NK-92 treated with Interleukin-12 subunit alpha and Interleukin-12 subunit beta, amount 100 ng/mL, for 24 hours (cell line): Measurements from ENCODE around the gene LTB4R2.

Experiments used
- DNase-seq: peaks from one replicate; lab custom pipeline; 2025; lab: John Stamatoyannopoulos, UW

LTB4R2 gene, protein sequence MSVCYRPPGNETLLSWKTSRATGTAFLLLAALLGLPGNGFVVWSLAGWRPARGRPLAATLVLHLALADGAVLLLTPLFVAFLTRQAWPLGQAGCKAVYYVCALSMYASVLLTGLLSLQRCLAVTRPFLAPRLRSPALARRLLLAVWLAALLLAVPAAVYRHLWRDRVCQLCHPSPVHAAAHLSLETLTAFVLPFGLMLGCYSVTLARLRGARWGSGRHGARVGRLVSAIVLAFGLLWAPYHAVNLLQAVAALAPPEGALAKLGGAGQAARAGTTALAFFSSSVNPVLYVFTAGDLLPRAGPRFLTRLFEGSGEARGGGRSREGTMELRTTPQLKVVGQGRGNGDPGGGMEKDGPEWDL

DNA sequence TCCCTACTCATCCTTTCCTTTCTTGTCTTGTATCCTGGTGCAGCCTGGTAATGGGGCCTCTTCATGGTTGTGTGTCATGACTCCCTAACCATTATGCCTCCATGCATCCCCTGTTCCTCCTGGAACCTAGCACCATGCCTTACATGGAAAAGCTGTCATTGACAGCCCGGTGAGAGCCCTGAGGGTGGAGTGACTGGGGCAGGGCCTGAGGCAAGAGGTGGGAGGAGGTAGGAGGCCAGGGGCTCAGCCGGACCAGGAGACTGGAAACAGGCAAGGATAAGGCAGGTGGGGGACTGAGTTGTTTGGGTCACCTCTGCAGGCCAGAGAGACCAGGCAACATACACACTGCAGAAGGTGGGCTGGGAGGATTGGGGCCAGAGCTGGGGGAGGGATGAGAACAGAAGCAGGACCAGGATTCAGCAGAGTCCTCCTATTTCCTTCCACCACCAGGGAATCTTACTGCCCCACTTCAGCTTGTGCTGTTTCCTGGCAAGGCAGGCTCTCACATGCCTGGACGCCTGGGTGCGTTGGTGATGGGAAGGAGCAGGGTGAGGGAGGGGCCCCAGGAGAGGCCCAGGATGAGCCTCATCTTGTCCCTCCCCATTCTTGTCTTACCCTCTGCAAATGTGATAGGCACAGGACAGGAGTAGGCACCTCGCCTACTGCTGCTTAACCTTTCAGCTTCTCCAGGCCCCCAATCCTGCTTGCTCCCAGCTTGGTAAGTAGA lies at the start of gene LTB4R2:
TSS of gene LTB4R2 (plus strand) at position 603 of the 727 bp plus-strand sequence. CDS start 525 bp downstream, outside the sequence.
- DNase-seq = no peak

DNA sequence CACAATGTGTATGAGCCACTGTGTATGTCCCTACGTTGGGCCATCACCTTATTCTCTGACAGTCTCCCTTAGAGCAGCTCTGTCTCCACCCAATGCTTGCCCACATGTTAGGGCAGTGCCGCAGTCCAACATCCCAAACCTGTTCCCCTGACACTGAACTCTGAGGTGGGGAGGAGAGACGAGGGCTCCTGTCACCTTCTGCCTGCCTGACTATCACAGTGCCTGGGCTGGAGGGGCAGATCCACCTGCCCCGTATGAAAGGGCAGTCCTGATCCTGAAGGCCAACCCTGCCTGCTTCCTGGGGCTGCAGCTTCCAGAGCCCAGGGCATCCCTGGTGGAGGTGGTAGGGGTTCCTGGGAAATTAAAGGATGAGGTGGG lies 49.2 kb upstream of the LTB4R2 start:
- no peak for DNase-seq

DNA sequence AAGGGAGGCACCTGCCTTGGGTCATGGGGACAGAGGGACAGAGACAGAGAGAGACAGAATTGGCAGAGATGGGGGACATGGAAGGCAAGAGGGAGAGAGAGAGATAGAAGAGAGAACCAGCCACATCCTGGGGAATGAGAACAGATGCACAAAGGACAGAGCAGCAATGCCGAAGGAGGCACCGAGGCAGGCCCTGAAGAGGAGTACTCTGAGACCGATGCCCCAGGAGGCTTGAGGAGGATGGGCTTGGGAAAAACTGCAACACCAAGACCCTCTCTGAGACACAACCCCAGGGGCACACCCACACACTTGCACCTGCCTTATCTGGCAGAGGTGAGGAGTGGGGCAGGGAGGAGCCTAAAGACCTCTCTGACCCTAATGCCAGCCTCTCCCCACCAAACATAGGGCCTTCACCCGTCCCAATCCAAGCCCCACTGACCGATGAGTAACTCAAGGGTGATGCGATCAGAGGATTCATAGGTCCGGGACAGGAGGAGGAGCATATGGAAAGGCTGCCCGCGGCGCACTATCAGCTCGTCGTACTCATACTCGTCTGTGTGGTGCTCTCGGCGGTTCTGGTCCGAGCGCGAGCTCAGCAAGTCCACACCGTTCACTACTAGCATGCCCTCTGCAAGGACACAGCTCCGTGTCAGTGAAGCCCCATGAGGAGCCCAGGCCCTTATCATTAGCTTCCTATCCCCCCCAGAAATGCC lies 48.5 kb upstream of the LTB4R2 start:
- DNase-seq = no peak

DNA sequence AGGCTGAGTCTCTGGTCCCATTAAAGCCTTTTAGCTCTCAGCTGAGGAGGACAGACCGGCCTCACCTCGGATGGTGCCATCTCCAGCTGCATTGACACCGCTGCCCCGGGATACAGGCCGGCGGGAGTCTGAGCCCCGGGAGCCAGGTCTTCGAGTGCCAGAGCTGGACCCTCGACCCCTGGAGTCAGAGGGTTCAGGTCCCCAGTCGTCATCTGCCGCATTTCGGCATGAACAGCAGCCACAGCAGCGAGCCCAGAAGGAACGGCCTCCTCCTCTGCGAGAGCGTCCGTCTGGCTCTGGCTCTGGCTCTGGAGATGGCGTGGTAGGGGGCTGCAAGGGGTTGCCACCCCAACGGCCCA lies 48.0 kb upstream of the LTB4R2 start:
- DNase-seq = no peak

DNA sequence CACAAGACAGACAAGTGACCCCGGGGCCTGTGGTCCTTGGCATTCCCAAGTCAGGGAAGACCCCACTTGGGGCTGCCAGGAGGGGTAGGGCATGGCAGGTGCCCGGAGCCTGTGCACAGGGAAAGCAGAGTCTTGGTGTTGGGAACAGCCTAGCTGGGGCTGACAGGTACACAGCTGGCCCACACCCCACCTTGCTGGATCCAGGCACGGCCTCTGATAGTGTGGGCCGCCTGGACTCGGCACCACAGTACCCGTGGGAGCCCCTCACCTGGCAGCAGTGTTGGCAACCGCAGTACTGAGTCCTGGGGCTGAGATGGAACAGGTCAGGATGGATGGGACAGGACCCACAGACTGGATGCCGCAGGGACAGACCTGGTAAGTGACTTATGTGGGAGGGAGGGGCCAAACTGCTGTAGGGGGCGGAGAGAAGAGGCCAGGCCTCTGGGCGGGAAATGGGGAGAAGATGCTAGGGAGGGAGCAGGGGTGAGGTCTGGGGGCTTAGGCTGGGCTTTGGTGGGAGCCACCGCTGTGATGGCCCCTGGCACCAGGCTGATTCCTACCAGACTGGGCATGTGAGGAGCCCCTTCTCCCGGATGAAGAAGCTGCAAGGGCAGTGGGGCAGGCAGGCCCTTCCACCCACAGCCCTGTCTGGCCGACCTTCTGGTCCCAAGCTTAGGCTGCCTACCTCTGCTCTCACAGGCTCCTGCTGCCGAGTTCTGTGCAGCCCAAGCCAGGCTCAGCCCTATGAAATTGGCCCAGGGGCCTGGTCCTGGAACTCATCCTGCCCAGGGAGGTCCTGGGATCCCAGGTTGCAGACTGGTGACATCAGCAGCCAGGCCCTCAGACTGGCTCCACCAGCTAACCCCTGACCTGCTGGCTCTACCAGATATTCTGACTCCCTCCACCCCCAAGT lies 46.9 kb upstream of the LTB4R2 start, which contains the start of gene TGM1:
TSS of gene TGM1 (minus strand) at position 357 of the 913 bp plus-strand sequence. CDS start 825 bp downstream, outside the sequence.
- no peak for DNase-seq

DNA sequence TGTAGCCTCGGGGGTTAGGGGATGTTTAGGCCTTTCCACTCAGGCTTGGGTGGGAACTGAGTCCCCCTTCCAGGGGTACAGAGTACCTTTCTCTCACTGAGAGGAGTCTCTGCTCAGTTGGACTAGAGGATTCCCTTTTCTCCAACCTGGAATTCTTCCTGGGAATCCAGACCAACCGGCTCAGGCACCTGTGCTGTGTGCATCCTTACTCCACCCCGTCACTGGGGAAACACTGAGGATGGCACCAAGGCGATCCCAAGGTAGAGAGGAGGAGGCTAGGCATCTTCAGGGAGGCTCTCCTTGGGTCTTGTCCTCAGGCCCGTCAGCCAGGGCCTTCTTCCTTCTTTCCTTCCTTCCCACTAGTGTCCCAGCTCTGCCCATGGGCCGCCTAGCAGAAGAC lies 46.1 kb upstream of the LTB4R2 start:
- no peak for DNase-seq

DNA sequence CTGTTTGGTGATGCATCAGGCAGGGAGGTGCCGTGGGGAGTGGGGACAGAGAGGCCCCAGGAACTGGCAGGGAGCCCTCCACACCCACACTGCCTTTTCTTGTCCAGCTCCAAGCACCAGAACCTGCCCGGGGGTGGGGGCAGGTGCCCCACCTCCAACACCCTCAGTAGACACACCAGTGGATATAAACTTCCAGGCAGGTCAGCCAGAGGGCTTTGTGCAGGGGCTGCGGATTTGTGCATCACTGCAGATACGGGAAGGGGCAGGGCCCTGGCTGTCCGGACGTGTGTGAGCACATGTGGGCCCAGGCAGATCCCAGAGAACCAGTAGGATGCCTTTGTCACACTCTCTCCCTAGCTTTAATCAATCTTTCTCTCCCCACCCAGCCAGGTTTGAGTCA lies 45.6 kb upstream of the LTB4R2 start:
- no peak for DNase-seq

DNA sequence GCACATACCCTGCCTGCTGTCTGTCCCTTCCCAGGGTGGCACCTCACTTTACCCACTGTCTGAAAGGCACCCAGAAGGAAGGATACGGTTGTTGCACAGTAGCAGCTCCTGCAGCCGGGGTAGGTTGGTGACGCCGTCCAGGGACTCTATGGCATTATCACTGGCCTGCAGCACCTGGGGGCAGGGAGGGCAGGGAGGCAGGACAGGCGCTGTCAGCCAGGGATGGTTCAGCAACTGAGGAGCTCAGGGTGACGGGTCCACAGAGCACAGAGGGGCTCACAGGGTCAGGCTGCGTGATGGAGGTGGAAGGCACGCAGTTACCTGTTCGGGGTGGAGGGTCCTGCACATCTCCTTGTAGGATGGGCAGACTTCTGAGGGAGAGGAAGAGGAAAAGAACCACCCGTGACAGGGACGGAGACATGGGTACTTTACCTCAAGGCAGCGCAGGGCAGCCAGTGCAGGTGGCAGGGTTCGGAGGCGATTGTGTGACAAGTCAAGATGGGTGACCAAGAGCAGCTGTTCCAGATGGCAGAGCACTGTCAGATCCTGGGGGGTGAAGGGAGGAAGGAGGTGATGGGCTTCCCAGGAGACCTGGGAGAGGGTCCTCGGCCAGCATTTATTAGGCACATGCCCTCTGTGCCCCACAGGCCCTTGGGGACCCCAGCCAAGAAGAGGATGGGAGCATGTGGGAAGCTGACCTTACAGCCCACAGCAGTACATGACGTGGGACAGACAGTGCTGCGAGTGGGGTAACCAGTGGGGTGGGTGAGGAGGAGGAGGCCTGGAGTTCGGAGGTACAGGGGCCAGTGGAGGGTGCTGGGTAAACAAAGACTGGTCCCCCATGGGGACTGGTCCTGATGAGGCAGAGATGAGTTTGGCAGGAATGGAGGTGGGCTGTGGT lies 43.3 kb upstream of the LTB4R2 start:
- DNase-seq = no peak

DNA sequence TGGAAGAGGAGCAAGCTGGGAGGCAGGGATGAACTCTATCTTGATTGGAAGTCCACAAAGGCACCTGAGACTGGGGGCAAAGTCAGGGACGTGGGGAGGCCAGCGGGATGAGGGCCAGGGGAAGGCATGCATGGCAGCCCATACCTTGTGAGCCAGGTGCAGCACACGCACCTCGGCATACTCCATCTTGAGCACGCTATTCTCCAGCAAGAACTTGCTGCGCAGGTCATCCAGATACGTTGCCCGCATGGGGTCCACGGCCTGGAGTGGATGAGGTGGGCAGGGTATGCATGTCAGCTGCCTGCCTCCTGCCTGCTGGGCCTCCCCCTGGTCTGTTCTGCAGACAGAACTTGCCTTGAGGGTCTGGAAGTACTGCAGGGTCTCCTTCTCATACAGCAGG lies 42.4 kb upstream of the LTB4R2 start:
- no peak for DNase-seq

DNA sequence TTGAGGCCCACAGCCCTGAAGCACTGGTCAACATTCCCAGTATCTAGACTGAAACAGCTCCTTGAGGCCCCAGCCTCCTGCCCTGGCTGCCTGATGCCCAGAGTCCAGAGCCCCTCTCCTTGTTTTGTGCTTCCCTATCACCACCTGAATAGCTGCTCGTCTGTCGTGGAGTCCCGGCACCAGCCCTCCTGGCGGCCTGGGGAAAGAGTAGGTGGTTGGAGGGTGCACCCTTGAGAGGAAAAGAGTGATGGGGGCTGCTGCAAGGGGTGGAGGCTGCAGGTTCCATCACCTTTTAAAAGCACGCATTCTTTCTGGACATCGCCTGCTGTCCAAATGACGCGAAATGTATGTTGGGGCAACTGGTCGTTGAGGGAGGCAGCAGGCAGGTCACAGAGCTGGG lies 41.7 kb upstream of the LTB4R2 start:
- no peak for DNase-seq

DNA sequence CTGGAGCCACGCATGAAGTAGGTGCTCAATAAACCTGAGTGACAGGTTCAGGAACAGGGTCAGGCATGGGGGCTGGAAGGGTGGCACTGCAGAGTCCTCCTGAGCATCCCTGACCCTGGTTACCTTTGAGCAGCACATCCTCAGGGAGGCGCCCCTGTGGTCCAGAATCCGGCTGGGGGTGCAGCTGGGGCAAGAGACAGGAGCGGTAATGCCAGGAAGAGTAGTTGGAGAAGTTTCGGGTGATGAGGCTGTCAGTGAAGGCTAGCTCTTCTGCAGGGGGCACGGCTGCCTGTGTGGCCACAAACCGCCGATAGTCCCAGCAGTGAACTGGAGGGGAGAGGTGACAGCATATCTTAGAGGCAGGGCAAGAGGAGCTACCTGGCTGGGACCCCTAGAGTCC lies 40.6 kb upstream of the LTB4R2 start:
- DNase-seq = no peak

DNA sequence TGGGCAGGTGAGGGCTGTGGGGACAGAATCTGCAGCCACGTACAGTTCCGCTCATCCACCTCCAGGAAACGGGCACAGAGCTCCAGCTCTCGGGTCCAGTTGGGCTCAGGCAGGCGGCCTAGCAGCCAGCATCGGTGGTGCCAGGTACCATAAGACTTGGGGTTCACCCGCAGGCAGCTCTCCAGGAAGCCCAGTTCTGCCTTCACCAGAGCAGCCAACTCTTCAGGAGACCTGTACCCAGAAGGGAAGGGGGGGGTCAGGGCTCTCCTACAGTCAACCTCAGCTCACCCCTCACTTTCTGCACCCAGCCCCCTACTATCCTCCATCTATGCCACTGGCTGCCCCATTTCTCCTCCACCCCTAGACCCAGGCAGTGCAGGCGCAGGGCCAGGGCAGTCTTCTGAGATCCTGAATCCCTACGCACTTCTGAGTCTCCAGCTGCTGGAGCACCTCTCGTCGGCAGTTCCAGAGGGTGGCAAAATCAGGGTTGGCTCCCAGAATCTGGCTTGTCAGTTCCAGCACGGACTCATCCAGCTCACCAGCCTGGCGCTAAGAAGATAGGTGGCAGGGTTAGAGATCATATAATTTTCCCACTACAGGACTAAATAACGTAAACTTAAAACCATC lies 39.9 kb upstream of the LTB4R2 start:
- no peak for DNase-seq

DNA sequence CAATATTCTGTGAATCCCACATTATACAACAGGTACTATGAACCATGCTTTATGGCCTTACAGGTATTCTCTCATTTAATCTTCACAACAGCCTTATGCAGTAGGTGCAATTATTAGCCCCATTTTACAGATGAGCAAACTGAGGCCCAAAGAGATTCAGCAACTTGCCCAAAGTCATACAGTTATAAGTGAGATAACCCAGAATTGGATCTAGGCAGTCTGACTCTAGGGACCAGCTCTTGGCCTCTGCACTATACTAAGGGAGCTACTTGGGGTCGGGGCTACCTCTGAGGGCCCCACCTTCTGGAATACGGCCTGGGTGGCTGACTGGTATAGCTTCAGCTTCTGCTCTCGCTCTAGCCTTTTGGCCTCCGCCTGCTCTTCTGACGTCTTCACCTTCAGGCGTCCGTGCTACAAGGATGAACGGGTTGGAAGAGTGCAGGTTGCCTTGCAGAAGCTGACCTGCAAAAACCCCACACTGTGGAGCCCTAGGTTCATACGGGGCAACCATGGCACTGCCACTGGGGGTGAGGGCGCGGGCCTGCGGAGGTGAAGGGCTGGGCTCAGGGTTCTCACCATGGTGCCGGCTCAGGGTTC lies 39.3 kb upstream of the LTB4R2 start:
- no peak for DNase-seq

DNA sequence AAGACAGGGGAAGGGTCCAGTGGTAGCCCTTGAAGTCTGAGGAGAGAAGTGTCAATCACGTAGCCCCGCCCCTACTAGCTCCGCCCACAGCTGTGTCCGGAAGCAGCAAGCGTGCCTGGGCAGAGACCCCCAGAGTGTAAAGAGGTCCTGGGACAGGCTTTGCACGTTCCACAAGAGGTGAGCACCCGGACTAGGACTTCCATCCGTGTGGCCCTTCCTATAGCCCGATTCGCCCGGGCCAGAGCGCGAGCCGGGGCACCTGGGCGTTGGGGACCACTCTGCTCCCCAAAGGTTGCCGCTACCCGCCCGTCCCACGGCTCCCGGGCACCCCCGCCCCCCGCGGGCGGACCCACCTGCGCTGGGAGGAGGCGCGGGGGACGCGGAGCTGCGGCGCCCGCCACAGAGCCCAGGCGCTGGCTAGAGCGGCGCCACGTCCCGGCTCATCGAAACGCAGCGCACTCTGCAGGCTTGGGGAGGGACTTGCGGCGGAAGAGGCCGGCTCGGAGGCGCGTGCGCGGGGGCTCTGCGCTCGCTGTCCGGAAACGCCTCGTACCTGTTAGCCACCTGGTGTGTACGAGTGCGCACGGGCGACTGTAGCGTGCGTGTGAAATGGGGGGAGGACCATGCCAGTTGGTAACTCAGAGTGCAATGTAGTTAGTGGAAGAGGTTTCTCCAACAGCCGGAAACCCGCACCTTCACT lies 38.7 kb upstream of the LTB4R2 start, which contains the start of gene RABGGTA:
TSS of gene RABGGTA (minus strand) at position 464 of the 700 bp plus-strand sequence. CDS start 482 bp downstream, outside the sequence.
- peak; percentile 88 for DNase-seq

DNA sequence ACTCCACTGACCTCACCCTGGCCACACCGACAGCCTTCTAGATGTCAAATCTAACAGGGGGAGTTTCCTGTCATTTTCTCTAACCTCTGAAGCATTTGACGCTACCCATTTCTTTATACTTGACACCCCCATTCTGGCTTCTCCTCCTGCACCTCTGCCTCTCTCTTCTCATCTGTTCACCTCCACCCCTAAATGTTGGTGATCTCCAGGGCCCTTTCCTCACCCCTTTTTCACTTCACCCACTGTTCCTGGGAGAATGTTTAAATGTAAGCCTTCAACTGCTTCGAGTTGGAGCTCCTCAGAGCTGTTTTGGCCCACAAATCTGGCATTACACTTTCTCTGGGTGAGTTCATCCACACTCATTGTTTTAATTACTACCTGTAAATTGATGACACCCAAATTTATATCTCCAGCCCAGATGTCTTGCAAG lies 38.1 kb upstream of the LTB4R2 start:
- no peak for DNase-seq

DNA sequence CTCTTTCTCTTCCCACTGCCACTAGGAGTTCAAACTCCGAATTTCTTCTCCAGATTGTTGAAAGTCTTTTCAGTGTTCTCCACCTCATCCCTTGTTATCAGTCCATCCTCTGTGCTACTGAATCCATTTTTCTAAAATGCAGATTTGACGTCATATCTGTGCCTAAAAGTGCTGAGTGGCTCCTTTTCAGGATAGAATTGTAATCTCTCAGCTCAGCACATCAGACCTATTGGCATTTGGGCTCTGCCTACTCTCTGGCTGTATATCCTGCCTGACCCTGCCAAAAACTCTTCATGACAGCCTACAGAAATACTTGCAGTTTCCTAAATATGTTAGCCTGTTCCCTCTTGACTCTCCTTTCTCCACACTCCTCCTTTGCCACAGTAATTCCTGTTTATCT lies 37.5 kb upstream of the LTB4R2 start:
- DNase-seq = no peak

DNA sequence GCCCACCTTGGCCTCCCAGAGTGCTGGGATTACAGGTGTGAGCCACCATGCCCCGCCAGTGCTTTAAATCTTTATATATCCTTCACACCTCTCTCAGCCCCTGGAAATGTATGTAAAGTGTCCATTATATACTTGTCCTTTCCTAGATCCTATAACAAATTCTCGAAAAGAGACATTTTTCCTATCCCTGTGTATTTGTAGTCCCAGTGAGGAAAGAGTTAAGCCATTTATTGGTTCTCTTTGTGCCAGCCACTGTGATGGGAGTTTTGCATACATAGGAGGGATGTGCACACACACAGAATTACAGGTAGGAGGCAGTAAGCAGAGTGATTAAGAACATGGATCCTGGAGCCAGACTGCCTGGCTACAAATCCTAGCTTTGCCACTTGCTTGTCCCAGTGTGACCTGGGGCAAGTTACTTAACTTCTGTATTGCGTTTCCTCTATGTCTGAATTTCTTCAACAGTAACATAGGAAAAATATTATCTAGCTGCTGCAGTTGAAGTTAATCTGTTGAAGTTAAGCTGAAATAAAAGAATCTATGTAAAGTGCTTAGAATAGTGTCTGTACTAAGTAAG lies 36.4 kb upstream of the LTB4R2 start:
- DNase-seq = no peak

DNA sequence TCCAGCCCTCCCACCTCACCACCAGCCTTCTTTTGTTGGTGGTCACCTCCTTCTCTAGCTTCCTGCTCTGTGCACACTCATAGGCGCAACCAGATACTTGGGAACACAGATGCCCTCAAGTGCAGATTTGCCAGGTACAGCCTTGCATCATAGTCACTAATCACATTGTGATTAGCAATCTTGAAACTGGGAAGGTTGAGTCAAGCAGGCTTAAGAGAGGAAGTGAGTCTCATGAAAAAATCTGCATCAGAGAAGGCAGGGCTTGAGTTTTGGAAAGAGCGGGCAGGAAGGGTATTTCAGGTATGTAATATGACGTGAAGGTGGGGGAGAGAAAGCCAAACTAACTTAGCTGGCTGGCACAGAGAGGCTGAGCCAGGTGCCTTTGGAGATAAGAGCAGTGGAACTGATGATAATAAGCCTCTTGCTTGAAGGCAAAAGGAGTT lies 35.8 kb upstream of the LTB4R2 start:
- DNase-seq = peak; percentile 44

DNA sequence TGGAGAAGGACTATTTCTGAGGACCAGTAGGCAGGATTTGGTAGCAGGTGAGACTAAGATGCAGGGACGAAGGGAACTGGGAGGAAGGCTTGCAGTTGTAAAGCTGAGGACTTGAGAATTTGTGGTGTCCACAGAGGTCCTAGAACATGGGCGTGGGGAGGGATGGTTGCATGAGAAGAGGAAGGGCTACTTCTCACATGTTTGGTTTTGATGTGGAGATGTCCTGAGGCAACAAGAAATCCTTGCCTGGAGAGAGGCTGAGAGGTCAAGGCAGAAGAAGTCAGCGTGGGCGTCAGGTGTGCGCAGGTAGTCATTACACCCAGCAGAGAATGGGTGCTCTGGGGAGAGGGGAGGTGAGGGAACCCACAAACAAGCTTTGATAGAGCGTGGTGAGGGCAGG lies 32.9 kb upstream of the LTB4R2 start:
- DNase-seq = no peak
